Daoy (cell line): Measurements from ENCODE around the gene CBX8. TPM values are rescaled to one million over a fixed set of nuclear protein-coding genes. Genes with fewer than 3 reads are reported as not detected.

Experiments used
- DNase-seq: peaks from one replicate; pipeline ENCODE4 v3.0.0-alpha.2; 2015; ENCODE audit warnings: low read depth
- total RNA-seq: library from RNA; depleted of rRNA; stranded (reverse); fragments of >200 nt; shearing (Covaris generic); gene quantifications from 2 replicates; pipeline ENCODE4 v1.2.3, GENCODE V29; 2014

Gene CBX8
- total RNA-seq, 1 experiment from 2014 or later: 4.5 TPM

GRCh38 chr17:79792984-79793923 is 3.6 kb downstream of the CBX8 start:
- DNase-seq: no peak

GRCh38 chr17:79792341-79792871 is 4.5 kb downstream of the CBX8 start:
- no peak for DNase-seq

- no peak for DNase-seq
These were observed 5.1 kb downstream of the CBX8 start for GRCh38 chr17:79791735-79792161.

- no peak for DNase-seq
These were observed 5.8 kb downstream of the CBX8 start for GRCh38 chr17:79790805-79791734.

GRCh38 chr17:79789943-79790804 is 6.7 kb downstream of the CBX8 start:
- peak; percentile 58 for DNase-seq

GRCh38 chr17:79788989-79789942 is 7.6 kb downstream of the CBX8 start:
- no peak for DNase-seq

GRCh38 chr17:79788455-79788854 is 8.4 kb downstream of the CBX8 start:
- DNase-seq: no peak

- no peak for DNase-seq
These were observed 9.8 kb downstream of the CBX8 start for GRCh38 chr17:79786930-79787643.

- DNase-seq: no peak
These were observed 10.7 kb downstream of the CBX8 start for GRCh38 chr17:79785900-79786810.

- DNase-seq: no peak
These were observed 11.6 kb downstream of the CBX8 start for GRCh38 chr17:79785017-79785899.

- no peak for DNase-seq
These were observed 12.4 kb downstream of the CBX8 start for GRCh38 chr17:79784353-79785016.

GRCh38 chr17:79783891-79784290 is 13.0 kb downstream of the CBX8 start:
- DNase-seq: no peak

- no peak for DNase-seq
These were observed 14.9 kb downstream of the CBX8 start for GRCh38 chr17:79781736-79782575.

GRCh38 chr17:79781012-79781650 is 15.7 kb downstream of the CBX8 start:
- DNase-seq: no peak

- no peak for DNase-seq
These were observed 17.1 kb downstream of the CBX8 start for GRCh38 chr17:79779661-79780365.
